Ammon's horn (tissue), 1 donor: ENCODE data around the gene ANXA3.
"Not testable (repeated sequence)": the region's sequence is repeated elsewhere in the genome, so short reads cannot be mapped to it uniquely, and the experiment has no call there.

Source experiments
- DNase-seq: peaks from one replicate; pipeline ENCODE4 v3.0.0-alpha.2; 2016; ENCODE audit warnings: low spot score

The ANXA3 gene

GRCh38 chr4:78543424-78544125, 8.0 kb upstream of the ANXA3 start:
- DNase-seq, result no peak

GRCh38 chr4:78544678-78545077, 6.9 kb upstream of the ANXA3 start:
- DNase-seq, result no peak

GRCh38 chr4:78545275-78546246, 6.0 kb upstream of the ANXA3 start:
- no peak for DNase-seq

GRCh38 chr4:78547899-78548298, 3.7 kb upstream of the ANXA3 start:
- not testable (repeated sequence) for DNase-seq

GRCh38 chr4:78548889-78549288, 2.7 kb upstream of the ANXA3 start:
- DNase-seq, result not testable (repeated sequence)

- DNase-seq, result no peak
Measured at GRCh38 chr4:78552389-78553042, 946 bp downstream of the ANXA3 start.

GRCh38 chr4:78553043-78553396, 1.4 kb downstream of the ANXA3 start:
- no peak for DNase-seq

GRCh38 chr4:78553529-78554060, 2.0 kb downstream of the ANXA3 start:
- DNase-seq, result no peak

GRCh38 chr4:78556665-78557064, 5.1 kb downstream of the ANXA3 start:
- DNase-seq, result no peak

GRCh38 chr4:78557841-78558240, 6.3 kb downstream of the ANXA3 start:
- no peak for DNase-seq

- no peak for DNase-seq
Measured at GRCh38 chr4:78558410-78558809, 6.8 kb downstream of the ANXA3 start.

GRCh38 chr4:78560296-78560963, 8.9 kb downstream of the ANXA3 start:
- DNase-seq, result no peak

- no peak for DNase-seq
Measured at GRCh38 chr4:78561677-78562076, 10.1 kb downstream of the ANXA3 start.

GRCh38 chr4:78562687-78563086, 11.1 kb downstream of the ANXA3 start:
- no peak for DNase-seq

GRCh38 chr4:78565971-78566372, 14.4 kb downstream of the ANXA3 start:
- no peak for DNase-seq

- no peak for DNase-seq
Measured at GRCh38 chr4:78566834-78567499, 15.4 kb downstream of the ANXA3 start.

- DNase-seq, result no peak
Measured at GRCh38 chr4:78567500-78568060, 16.0 kb downstream of the ANXA3 start.

- DNase-seq, result no peak
Measured at GRCh38 chr4:78568640-78569305, 17.2 kb downstream of the ANXA3 start.

GRCh38 chr4:78569306-78569821, 17.8 kb downstream of the ANXA3 start:
- DNase-seq, result no peak

GRCh38 chr4:78570117-78570516, 18.5 kb downstream of the ANXA3 start:
- no peak for DNase-seq
